Body of pancreas (tissue), 4 donors: ENCODE results near the gene TRPC4.

ENCODE experiments used
- CTCF ChIP-seq, 7 experiments: fragments of 450-650 bp in 4 of 7; fragments of 200-600 bp in 3 of 7; sonication (generic) in 3 of 7; IDR thresholded peaks; one replicate each; pipeline ENCODE4 v1.5.1; 2016 to 2019; ENCODE audit warnings: antibody characterized with exemption in 7 of 7
- POLR2A ChIP-seq, 3 donors: fragments of 450-650 bp; IDR thresholded peaks; one replicate each; pipeline ENCODE4 v1.6.1; 2016; ENCODE audit warnings: antibody characterized with exemption in 3 of 3, mild to moderate bottlenecking in 2 of 3

DNA sequence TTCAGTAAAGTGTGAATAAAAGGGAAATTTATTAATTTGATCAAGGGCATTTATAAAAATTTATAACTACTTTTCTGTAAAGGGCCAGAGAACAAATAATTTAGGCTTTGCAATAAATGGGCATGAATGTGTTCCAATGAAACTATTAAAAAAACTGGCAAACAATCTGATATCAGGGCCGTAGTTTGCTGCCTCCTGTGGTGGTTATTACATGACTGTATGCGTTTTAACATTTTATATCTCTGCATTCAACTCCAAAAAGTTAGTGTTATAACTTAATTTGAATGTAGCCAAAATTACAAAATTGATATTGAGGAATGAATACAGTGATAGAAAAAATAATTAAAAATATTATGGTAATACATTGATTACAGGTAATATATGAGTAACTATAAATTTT, 190.5 kb downstream of the TRPC4 start:
- TF ChIP-seq CTCF (IDR thresholded peaks at IDR 0.05) (no peak), POLR2A (IDR thresholded peaks at IDR 0.05) (no peak)
